ENCODE data around the gene SMAD3. TPM values are rescaled to one million over a fixed set of nuclear protein-coding genes. Genes with fewer than 3 reads are reported as not detected.

The SMAD3 gene
- total and polyA plus RNA-seq, 2 of the 4 experiments (the other 2 are of a cell fraction) = 71.0 to 177 TPM

- Histone ChIP-seq H3K36me3 (ENCODE audit: control insufficient read depth, insufficient read depth, low read length) (peaks cover 49% of the 10 kb centered on the region), H3K9ac (ENCODE audit: low read depth, low read length) (no peak overlapping the region), H3K27me3 (ENCODE audit: control insufficient read depth, insufficient read depth, low read length) (no peaks in the 10 kb centered on the region), H3K4ac (ENCODE audit: low read depth, low read length) (0 out of 2 replicates have a peak overlapping the region, but pooled peaks have one; percentile 49), H2AK5ac (ENCODE audit: low read depth, low read length) (peak overlapping the region; percentile 78), H2BK15ac (ENCODE audit: low read depth, low read length) (no peak overlapping the region; the same call in 2 of the 3 replicates), H3K14ac (replicated peaks; ENCODE audit: low read depth, low read length) (no peak overlapping the region), H4K20me1 (ENCODE audit: insufficient read depth, low read length) (peaks cover 98% of the 10 kb centered on the region), H3K23ac (ENCODE audit: low read depth, low read length) (0 out of 2 replicates have a peak overlapping the region, but pooled peaks have one; percentile 23), H4K8ac (ENCODE audit: low read depth in 2 of 2, low read length in 2 of 2) (peak overlapping the region in 1 of 2 experiments; percentile 5; a peak in 1 of 4 replicates), H3K56ac (ENCODE audit: extremely low read depth, insufficient read depth, low read length) (no peak overlapping the region), H2BK20ac (ENCODE audit: low read depth, low read length) (peak overlapping the region; percentile 3; the same call in 1 of the 2 replicates), H2AK9ac (replicated peaks; ENCODE audit: low read depth, low read length, poor library complexity) (peak overlapping the region; percentile 37), H2BK5ac (ENCODE audit: low read depth, low read length, poor library complexity, severe bottlenecking) (no peak overlapping the region), H3K4me2 (ENCODE audit: low read depth, low read length) (no peak overlapping the region), H2AFZ (replicated peaks; ENCODE audit: low read length, poor library complexity) (no peak overlapping the region), H3K4me1 (ENCODE audit: control insufficient read depth, insufficient read depth, low read length) (peaks cover 61% of the 10 kb centered on the region), H3K79me1 (ENCODE audit: low read depth in 1 of 2, low read length in 2 of 2) (peaks cover 12 to 95% of the 10 kb centered on the region in 2 experiments; a peak in 3 of 4 replicates), H3K27ac (ENCODE audit: insufficient read depth, low read length) (no peak overlapping the region), H3K18ac (ENCODE audit: low read depth, low read length) (no peak overlapping the region), H2BK120ac (ENCODE audit: low read depth, low read length) (peak overlapping the region; percentile 12; the same call in 1 of the 2 replicates), H4K5ac (ENCODE audit: low read depth, low read length) (no peak overlapping the region), H3K4me3 (ENCODE audit: insufficient read depth, low read depth, low read length) (no peak overlapping the region), H3K9me3 (ENCODE audit: control insufficient read depth, insufficient read depth, low read length) (no peaks in the 10 kb centered on the region), H4K91ac (ENCODE audit: insufficient read depth, low read depth, low read length) (no peak overlapping the region), H3K9me1 (ENCODE audit: insufficient read depth, low read length) (peaks cover 78% of the 10 kb centered on the region)
- in situ Hi-C loops (cut with MboI; ENCODE audit: low sequenced_read_pairs) = no loop called here
- 100% methylated on average over 6 of the region's 7 CpGs; no CpG with 5 or more reads in 1 of the 2 experiments for WGBS, 2 experiments (ENCODE audit: extremely low coverage in 2 of 2, insufficient read length in 1 of 2)
- ATAC-seq (ENCODE audit: low read depth) (no peak), DNase-seq (no peak)
- dilution Hi-C loops (cut with HindIII; ENCODE audit: low sequenced_read_pairs, unreplicated experiment) = no loop called here
- no peak for TF ChIP-seq SMC3 (IDR thresholded peaks at IDR 0.05; ENCODE audit: low read depth, low read length)
- TF ChIP-seq MAZ (IDR thresholded peaks at IDR 0.05; ENCODE audit: borderline replicate concordance, low read depth, low read length) = no peak
- no TSS peak for BruUV-seq (replicated peaks)
- CTCF ChIA-PET = no interaction called here
- intact Hi-C loops (cut with micrococcal nuclease) = no loop called here
- POLR2A ChIA-PET (ENCODE audit: unreplicated experiment) = no interaction called here
Observed at GRCh38 chr15:67093504-67093862, 28.1 kb downstream of the SMAD3 start.
